ENCODE measurements around the gene AK1.
"Not testable (repeated sequence)": the region's sequence is repeated elsewhere in the genome, so short reads cannot be mapped to it uniquely, and the experiment has no call there.

Gene AK1

GRCh38 chr9:127884976-127885490 is 7.6 kb upstream of the AK1 start:
- no peak for DNase-seq (ENCODE audit: low spot score)

- DNase-seq (ENCODE audit: low spot score) = no peak
Observed at GRCh38 chr9:127884427-127884911, 7.0 kb upstream of the AK1 start.

- DNase-seq (ENCODE audit: low spot score) = no peak
Observed at GRCh38 chr9:127883959-127884358, 6.5 kb upstream of the AK1 start.

GRCh38 chr9:127881715-127882114 is 4.2 kb upstream of the AK1 start:
- DNase-seq (ENCODE audit: low spot score) = not testable (repeated sequence)

GRCh38 chr9:127880143-127880542 is 2.7 kb upstream of the AK1 start:
- no peak for DNase-seq (ENCODE audit: low spot score)

- DNase-seq (ENCODE audit: low spot score) = no peak
Observed at GRCh38 chr9:127878652-127879390, 1.3 kb upstream of the AK1 start.

- DNase-seq (ENCODE audit: low spot score) = no peak
Observed at GRCh38 chr9:127878001-127878651, 651 bp upstream of the AK1 start.

GRCh38 chr9:127876764-127877562 is 512 bp downstream of the AK1 start:
- no peak for DNase-seq (ENCODE audit: low spot score)

GRCh38 chr9:127876026-127876763 is 1.3 kb downstream of the AK1 start:
- DNase-seq (ENCODE audit: low spot score) = no peak

GRCh38 chr9:127875306-127875966 is 2.0 kb downstream of the AK1 start:
- DNase-seq (ENCODE audit: low spot score) = no peak

GRCh38 chr9:127874301-127875221 is 2.9 kb downstream of the AK1 start:
- peak; percentile 51 for DNase-seq (ENCODE audit: low spot score)

- peak; percentile 94 for DNase-seq (ENCODE audit: low spot score)
Observed at GRCh38 chr9:127873886-127874285, 3.6 kb downstream of the AK1 start.

GRCh38 chr9:127873223-127873691 is 4.2 kb downstream of the AK1 start:
- peak; percentile 80 for DNase-seq (ENCODE audit: low spot score)

GRCh38 chr9:127872369-127873222 is 4.9 kb downstream of the AK1 start:
- DNase-seq (ENCODE audit: low spot score) = no peak

- DNase-seq (ENCODE audit: low spot score) = no peak
Observed at GRCh38 chr9:127871531-127871930, 5.9 kb downstream of the AK1 start.

GRCh38 chr9:127870887-127871286 is 6.6 kb downstream of the AK1 start:
- no peak for DNase-seq (ENCODE audit: low spot score)

- DNase-seq (ENCODE audit: low spot score) = not testable (repeated sequence)
Observed at GRCh38 chr9:127870153-127870491, 7.4 kb downstream of the AK1 start.

GRCh38 chr9:127869310-127870152 is 7.9 kb downstream of the AK1 start:
- peak; percentile 86 for DNase-seq (ENCODE audit: low spot score)
